ENCODE results near the gene EYA2.

Gene EYA2, protein sequence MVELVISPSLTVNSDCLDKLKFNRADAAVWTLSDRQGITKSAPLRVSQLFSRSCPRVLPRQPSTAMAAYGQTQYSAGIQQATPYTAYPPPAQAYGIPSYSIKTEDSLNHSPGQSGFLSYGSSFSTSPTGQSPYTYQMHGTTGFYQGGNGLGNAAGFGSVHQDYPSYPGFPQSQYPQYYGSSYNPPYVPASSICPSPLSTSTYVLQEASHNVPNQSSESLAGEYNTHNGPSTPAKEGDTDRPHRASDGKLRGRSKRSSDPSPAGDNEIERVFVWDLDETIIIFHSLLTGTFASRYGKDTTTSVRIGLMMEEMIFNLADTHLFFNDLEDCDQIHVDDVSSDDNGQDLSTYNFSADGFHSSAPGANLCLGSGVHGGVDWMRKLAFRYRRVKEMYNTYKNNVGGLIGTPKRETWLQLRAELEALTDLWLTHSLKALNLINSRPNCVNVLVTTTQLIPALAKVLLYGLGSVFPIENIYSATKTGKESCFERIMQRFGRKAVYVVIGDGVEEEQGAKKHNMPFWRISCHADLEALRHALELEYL

DNA sequence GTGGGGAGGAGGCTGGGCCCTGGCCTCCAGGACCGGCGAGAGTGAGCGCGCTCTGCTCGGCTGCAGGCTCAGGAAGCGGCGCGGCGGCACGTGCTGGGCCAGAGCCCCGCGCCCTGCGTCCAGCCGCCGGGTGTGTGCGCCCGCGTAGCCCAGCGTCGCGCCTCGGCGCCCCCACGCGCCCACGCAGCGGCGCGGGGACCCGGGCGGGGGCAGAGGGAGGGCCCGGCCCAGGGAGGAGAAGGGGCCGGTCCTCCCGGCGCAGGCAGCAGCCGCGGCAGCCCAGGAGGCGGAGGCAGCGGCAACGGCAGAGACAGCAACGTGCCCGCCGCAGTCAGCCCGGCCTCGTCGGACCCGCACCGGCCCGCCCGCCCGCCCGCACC lies at the start of gene EYA2:
TSS of gene EYA2 (plus strand) at position 265 of the 380 bp plus-strand sequence. CDS start 95,168 bp downstream, outside the sequence.
- no peaks in the 10 kb centered on the region for H4K20me1 ChIP-seq (ENCODE audit: insufficient read depth, low read length, poor library complexity, severe bottlenecking)
- H3K9ac ChIP-seq (ENCODE audit: low read depth, low read length, poor library complexity, severe bottlenecking) = no peak within 1 kb of the TSS
- H3K4me2 ChIP-seq (ENCODE audit: low read depth, low read length, poor library complexity, severe bottlenecking) = no peak within 1 kb of the TSS
- H3K4me1 ChIP-seq (ENCODE audit: insufficient read depth, low read length, poor library complexity, severe bottlenecking) = no peaks in the 10 kb centered on the region
- H3K9me3 ChIP-seq (ENCODE audit: insufficient read depth, low read depth, low read length) = no peaks in the 10 kb centered on the region
- H3F3A ChIP-seq (ENCODE audit: low read depth) = no peaks in the 10 kb centered on the region
- H3K79me2 ChIP-seq (ENCODE audit: insufficient read depth, low read length) = no peaks in the 10 kb centered on the region
- no peaks in the 10 kb centered on the region for H3K36me3 ChIP-seq (ENCODE audit: insufficient read depth, low read length)
- H3K9me2 ChIP-seq (replicated peaks; ENCODE audit: low read depth, low read length) = no peaks in the 10 kb centered on the region
- no peak for TF ChIP-seq EZH2phosphoT487 (IDR thresholded peaks at IDR 0.05; ENCODE audit: borderline replicate concordance)
- TF ChIP-seq, protein P1, sequence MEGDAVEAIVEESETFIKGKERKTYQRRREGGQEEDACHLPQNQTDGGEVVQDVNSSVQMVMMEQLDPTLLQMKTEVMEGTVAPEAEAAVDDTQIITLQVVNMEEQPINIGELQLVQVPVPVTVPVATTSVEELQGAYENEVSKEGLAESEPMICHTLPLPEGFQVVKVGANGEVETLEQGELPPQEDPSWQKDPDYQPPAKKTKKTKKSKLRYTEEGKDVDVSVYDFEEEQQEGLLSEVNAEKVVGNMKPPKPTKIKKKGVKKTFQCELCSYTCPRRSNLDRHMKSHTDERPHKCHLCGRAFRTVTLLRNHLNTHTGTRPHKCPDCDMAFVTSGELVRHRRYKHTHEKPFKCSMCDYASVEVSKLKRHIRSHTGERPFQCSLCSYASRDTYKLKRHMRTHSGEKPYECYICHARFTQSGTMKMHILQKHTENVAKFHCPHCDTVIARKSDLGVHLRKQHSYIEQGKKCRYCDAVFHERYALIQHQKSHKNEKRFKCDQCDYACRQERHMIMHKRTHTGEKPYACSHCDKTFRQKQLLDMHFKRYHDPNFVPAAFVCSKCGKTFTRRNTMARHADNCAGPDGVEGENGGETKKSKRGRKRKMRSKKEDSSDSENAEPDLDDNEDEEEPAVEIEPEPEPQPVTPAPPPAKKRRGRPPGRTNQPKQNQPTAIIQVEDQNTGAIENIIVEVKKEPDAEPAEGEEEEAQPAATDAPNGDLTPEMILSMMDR (conservative IDR thresholded peaks at IDR 0.05; ENCODE audit: low read length) = no peak
- no peak within 1 kb of the TSS for H2AFZ ChIP-seq (ENCODE audit: low read length)
- H3K27me3 ChIP-seq (ENCODE audit: insufficient read depth, low read length, poor library complexity, severe bottlenecking) = no peaks in the 10 kb centered on the region
- H3K4me3 ChIP-seq (ENCODE audit: low read length, poor library complexity, severe bottlenecking) = no peak within 1 kb of the TSS

DNA sequence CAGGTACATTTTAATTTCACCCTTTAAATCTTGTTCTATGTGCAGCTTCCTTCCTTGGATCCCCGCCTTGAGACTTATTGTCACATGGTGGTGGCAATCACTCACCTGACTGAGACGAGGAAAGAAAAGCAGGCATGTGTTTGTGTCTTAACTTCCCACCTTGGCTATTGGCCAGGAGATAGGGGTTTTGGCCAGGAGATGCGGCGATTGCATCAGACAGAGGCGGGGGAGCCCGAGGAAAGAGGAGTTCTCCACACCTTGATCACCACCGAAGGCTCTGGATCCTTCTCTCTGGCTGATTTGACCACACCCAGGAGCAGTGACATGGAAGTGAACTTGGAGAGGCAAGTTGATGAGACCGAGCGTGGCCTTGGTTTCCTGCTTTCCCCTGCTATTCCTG lies 49.7 kb upstream of the EYA2 start:
- Histone ChIP-seq H4K20me1 (ENCODE audit: insufficient read depth, low read length, poor library complexity, severe bottlenecking) (no peaks in the 10 kb centered on the region), H3K9me3 (ENCODE audit: insufficient read depth, low read depth, low read length) (no peaks in the 10 kb centered on the region), H3K4me1 (ENCODE audit: insufficient read depth, low read length, poor library complexity, severe bottlenecking) (no peaks in the 10 kb centered on the region), H3K79me2 (ENCODE audit: insufficient read depth, low read length) (no peaks in the 10 kb centered on the region), H3F3A (ENCODE audit: low read depth) (no peaks in the 10 kb centered on the region), H3K36me3 (ENCODE audit: insufficient read depth, low read length) (no peaks in the 10 kb centered on the region), H3K9ac (ENCODE audit: low read depth, low read length, poor library complexity, severe bottlenecking) (no peak overlapping the region), H3K9me2 (replicated peaks; ENCODE audit: low read depth, low read length) (no peaks in the 10 kb centered on the region), H3K27me3 (ENCODE audit: insufficient read depth, low read length, poor library complexity, severe bottlenecking) (no peaks in the 10 kb centered on the region), H3K4me2 (ENCODE audit: low read depth, low read length, poor library complexity, severe bottlenecking) (no peak overlapping the region), H3K4me3 (ENCODE audit: low read length, poor library complexity, severe bottlenecking) (no peak overlapping the region), H2AFZ (ENCODE audit: low read length) (no peak overlapping the region)
- TF ChIP-seq, protein P1 (conservative IDR thresholded peaks at IDR 0.05; ENCODE audit: low read length) = no peak
- no peak for TF ChIP-seq EZH2phosphoT487 (IDR thresholded peaks at IDR 0.05; ENCODE audit: borderline replicate concordance)

DNA sequence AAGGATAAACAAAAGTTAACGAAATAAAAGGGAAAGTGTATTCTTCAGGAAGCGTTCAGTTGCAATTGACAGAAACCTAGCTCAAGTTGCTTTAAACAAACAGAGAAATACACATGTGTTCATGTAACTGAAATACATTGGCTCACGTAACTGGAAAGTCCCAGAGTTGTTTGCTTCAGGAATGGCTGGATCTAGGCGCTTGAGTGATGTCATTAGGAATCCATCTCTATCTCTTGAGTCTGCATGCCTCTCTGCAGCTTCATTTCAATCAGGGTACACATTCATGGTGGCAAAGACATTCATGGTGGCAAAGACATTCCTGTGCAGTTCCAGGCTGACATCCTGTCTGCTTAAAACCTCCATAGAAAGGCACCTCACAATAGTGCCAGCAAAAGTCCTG lies 45.4 kb upstream of the EYA2 start:
- H3K79me2 ChIP-seq (ENCODE audit: insufficient read depth, low read length) = no peaks in the 10 kb centered on the region
- H3K4me2 ChIP-seq (ENCODE audit: low read depth, low read length, poor library complexity, severe bottlenecking) = no peak overlapping the region
- H4K20me1 ChIP-seq (ENCODE audit: insufficient read depth, low read length, poor library complexity, severe bottlenecking) = no peaks in the 10 kb centered on the region
- no peaks in the 10 kb centered on the region for H3K27me3 ChIP-seq (ENCODE audit: insufficient read depth, low read length, poor library complexity, severe bottlenecking)
- H3K36me3 ChIP-seq (ENCODE audit: insufficient read depth, low read length) = no peaks in the 10 kb centered on the region
- no peak overlapping the region for H2AFZ ChIP-seq (ENCODE audit: low read length)
- H3K9me2 ChIP-seq (replicated peaks; ENCODE audit: low read depth, low read length) = no peaks in the 10 kb centered on the region
- no peak for TF ChIP-seq EZH2phosphoT487 (IDR thresholded peaks at IDR 0.05; ENCODE audit: borderline replicate concordance)
- TF ChIP-seq, protein P1 (conservative IDR thresholded peaks at IDR 0.05; ENCODE audit: low read length) = no peak
- no peak overlapping the region for H3K4me3 ChIP-seq (ENCODE audit: low read length, poor library complexity, severe bottlenecking)
- H3K9me3 ChIP-seq (ENCODE audit: insufficient read depth, low read depth, low read length) = no peaks in the 10 kb centered on the region
- no peak overlapping the region for H3K9ac ChIP-seq (ENCODE audit: low read depth, low read length, poor library complexity, severe bottlenecking)
- H3F3A ChIP-seq (ENCODE audit: low read depth) = no peaks in the 10 kb centered on the region
- H3K4me1 ChIP-seq (ENCODE audit: insufficient read depth, low read length, poor library complexity, severe bottlenecking) = no peaks in the 10 kb centered on the region

All from Loucy (cell line).